Measurements from ENCODE around the gene FAM83B. TPM values are rescaled to one million over a fixed set of nuclear protein-coding genes. Genes with fewer than 3 reads are reported as not detected.

Gene FAM83B, protein sequence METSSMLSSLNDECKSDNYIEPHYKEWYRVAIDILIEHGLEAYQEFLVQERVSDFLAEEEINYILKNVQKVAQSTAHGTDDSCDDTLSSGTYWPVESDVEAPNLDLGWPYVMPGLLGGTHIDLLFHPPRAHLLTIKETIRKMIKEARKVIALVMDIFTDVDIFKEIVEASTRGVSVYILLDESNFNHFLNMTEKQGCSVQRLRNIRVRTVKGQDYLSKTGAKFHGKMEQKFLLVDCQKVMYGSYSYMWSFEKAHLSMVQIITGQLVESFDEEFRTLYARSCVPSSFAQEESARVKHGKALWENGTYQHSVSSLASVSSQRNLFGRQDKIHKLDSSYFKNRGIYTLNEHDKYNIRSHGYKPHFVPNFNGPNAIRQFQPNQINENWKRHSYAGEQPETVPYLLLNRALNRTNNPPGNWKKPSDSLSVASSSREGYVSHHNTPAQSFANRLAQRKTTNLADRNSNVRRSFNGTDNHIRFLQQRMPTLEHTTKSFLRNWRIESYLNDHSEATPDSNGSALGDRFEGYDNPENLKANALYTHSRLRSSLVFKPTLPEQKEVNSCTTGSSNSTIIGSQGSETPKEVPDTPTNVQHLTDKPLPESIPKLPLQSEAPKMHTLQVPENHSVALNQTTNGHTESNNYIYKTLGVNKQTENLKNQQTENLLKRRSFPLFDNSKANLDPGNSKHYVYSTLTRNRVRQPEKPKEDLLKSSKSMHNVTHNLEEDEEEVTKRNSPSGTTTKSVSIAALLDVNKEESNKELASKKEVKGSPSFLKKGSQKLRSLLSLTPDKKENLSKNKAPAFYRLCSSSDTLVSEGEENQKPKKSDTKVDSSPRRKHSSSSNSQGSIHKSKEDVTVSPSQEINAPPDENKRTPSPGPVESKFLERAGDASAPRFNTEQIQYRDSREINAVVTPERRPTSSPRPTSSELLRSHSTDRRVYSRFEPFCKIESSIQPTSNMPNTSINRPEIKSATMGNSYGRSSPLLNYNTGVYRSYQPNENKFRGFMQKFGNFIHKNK
- total RNA-seq, result 0.12 and 0.33 TPM in 2 replicates

DNA sequence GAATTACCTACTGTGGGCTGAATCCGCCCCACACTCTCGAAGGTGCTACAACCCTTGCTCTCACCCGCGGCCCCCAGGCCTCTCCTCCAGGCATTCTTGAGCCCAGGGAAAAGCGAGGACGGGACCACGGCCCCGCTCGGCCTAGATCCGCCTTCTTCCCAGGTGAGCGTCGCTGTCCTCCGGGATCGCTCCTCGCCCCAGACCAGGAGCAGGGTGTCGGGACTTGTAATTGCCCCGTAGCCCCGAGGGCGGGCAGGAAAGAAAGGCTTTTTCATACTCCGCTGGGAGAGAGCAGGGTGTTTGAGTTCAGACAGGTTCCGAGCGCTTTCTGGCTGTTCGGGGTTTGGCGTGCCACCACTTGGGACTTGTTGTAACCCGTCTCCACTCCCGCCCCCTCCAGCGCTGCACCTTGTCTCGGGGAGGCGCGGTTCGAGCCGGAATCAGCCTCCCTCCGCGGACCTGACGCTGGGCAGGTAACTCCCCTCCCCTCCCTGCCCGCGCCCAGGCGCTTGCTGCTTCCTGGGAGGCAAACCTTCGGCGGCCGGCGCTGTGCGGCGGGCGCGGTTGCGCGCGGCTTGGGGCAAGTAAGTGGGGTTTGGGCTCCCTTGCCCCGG, at the start of gene FAM83B:
Gene FAM83B (plus strand): TSS at position 529 of the 614 bp plus-strand sequence. CDS start 23,476 bp downstream, outside the sequence.

